NCI-H1694 treated with DMSO at 0.1 percent for 48 hours (cell line): ENCODE results near the gene PSG6.
"Not testable (repeated sequence)": the region's sequence is repeated elsewhere in the genome, so short reads cannot be mapped to it uniquely, and the experiment has no call there.

Experiments used
- DNase-seq: peaks from one replicate; lab custom pipeline; 2025; lab: John Stamatoyannopoulos, UW

PSG6 gene

DNA sequence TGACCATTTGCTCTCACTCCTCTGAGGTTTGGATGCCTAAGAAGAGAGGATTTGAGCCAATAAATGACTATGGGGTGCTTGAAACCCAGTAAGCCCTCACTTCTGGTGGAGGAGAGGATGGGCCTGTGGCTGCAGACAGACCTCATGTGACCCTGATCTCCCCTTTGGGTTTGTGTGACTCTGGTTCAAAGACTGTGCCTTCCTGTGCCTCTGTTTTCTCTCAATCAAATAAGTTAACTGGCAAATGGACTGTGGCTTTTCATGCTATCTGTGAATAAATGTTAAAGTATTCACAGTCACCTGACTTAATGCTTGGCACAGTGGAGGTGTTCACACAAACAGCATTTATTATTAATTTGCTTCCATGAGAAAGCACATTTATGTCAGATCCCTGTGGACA, 64.9 kb downstream of the PSG6 start:
- not testable (repeated sequence) for DNase-seq
